C4-2B (cell line): Measurements from ENCODE around the gene MTUS2.

Experiments
- CTCF ChIP-seq: fragments of 450-650 bp; conservative IDR thresholded peaks from 2 replicates; pipeline ENCODE4 v1.5.1; 2017; ENCODE audit warnings: mild to moderate bottlenecking
- ZFX ChIP-seq: fragments of 450-650 bp; IDR thresholded peaks from 2 replicates; pipeline ENCODE4 v1.6.1; 2017

- TF ChIP-seq CTCF (no peak), ZFX (no peak)
These were observed 163.5 kb downstream of the MTUS2 start for GRCh38 chr13:28983641-28984040.
